ENCODE data around the gene ADGRD2. TPM values are rescaled to one million over a fixed set of nuclear protein-coding genes. Genes with fewer than 3 reads are reported as not detected.

The ADGRD2 gene
- polyA plus RNA-seq, 4 donors = not detected

- Histone ChIP-seq H3K4me3 (ENCODE audit: low read depth in 1 of 3, low read length in 3 of 3) (no peak overlapping the region), H3K9me3 (ENCODE audit: control insufficient read depth in 2 of 2, insufficient read depth in 1 of 2, low read depth in 1 of 2, low read length in 1 of 2) (no peaks in the 10 kb centered on the region), H3K27ac (ENCODE audit: low read depth in 1 of 3, low read length in 2 of 3) (no peak overlapping the region), H3K4me1 (ENCODE audit: control insufficient read depth in 3 of 3, insufficient read depth in 2 of 3, low read depth in 1 of 3, low read length in 2 of 3) (no peaks in the 10 kb centered on the region), H3K27me3 (ENCODE audit: control insufficient read depth in 3 of 3, insufficient read depth in 3 of 3, low read length in 3 of 3) (peaks cover 0 to 56% (median 7%) of the 10 kb centered on the region in 3 donors), H3K36me3 (ENCODE audit: control insufficient read depth in 3 of 3, insufficient read depth in 2 of 3, low read depth in 1 of 3, low read length in 3 of 3) (no peaks in the 10 kb centered on the region)
- 60 to 70% (median 66%) methylated on average over 13 of the region's 13 CpGs for WGBS, 3 donors
- FAIRE-seq = no peak
- DNase-seq = no peak
Measured at GRCh38 chr9:124489222-124489621, 39.0 kb downstream of the ADGRD2 start.

GRCh38 chr9:124490004-124490403, 39.8 kb downstream of the ADGRD2 start:
- H3K27me3 ChIP-seq (ENCODE audit: control insufficient read depth in 3 of 3, insufficient read depth in 3 of 3, low read length in 3 of 3) = peaks cover 0 to 59% (median 7%) of the 10 kb centered on the region in 3 donors
- FAIRE-seq = no peak
- WGBS, 3 donors = 67 to 72% (median 67%) methylated on average over 2 of the region's 2 CpGs

DNA sequence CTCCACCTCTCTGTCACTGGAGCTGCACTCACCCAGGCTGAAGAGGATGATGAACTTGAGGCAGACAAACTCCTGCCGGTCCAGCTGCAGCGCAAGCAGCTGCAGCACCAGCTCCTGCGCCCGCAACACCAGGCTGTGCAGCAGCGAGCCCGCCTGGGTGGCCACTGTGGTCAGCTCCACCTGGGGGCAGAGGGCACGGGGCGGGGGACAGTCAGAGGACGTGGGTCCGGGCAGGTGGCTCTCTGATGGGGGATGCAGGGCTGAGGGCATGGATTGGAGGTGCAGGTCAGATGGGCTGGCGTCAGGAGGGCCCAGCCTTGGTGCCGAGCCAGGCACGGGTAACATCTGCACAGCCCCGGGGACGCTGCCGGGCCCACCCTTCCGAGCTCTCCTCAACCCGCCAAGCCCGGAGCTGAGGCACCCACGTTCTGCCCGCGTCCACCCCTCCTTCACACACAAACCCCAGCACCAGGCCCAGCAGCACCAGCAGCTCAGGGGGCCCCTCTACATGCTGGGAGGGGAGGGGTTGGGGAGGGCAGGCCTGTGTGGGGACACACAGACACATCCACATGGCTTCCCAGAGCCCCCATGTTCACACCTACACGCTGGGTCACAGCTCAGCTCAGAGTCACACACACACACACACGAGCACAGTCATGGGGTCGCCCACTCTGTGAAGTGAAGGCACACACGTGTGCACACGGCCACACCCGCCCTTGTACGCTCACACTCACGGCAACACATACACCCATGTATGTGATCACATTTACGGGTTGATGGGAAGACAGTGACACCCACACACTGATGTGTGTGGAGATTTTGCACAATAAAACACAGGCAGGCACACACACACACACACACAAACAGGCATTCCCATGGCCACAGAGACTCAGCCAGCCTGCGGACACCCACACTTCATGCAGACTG, 41.1 kb downstream of the ADGRD2 start:
- Histone ChIP-seq H3K9me3 (ENCODE audit: control insufficient read depth in 2 of 2, insufficient read depth in 1 of 2, low read depth in 1 of 2, low read length in 1 of 2) (no peaks in the 10 kb centered on the region), H3K36me3 (ENCODE audit: control insufficient read depth in 3 of 3, insufficient read depth in 2 of 3, low read depth in 1 of 3, low read length in 3 of 3) (no peaks in the 10 kb centered on the region), H3K4me3 (ENCODE audit: low read depth in 1 of 3, low read length in 3 of 3) (no peak overlapping the region), H3K27me3 (ENCODE audit: control insufficient read depth in 3 of 3, insufficient read depth in 3 of 3, low read length in 3 of 3) (peaks cover 0 to 57% (median 5%) of the 10 kb centered on the region in 3 donors), H3K4me1 (ENCODE audit: control insufficient read depth in 3 of 3, insufficient read depth in 2 of 3, low read depth in 1 of 3, low read length in 2 of 3) (no peaks in the 10 kb centered on the region), H3K27ac (ENCODE audit: low read depth in 1 of 3, low read length in 2 of 3) (no peak overlapping the region)
- WGBS, 3 donors = 66 to 84% (median 74%) methylated on average over 27 to 32 of the region's 32 CpGs
- FAIRE-seq (no peak), DNase-seq (no peak)

More at GRCh38 chr9:124490004-124490403, 39.8 kb downstream of the ADGRD2 start:
- Histone ChIP-seq H3K4me3 (ENCODE audit: low read depth in 1 of 3, low read length in 3 of 3) (no peak overlapping the region), H3K4me1 (ENCODE audit: control insufficient read depth in 3 of 3, insufficient read depth in 2 of 3, low read depth in 1 of 3, low read length in 2 of 3) (no peaks in the 10 kb centered on the region), H3K27ac (ENCODE audit: low read depth in 1 of 3, low read length in 2 of 3) (no peak overlapping the region), H3K36me3 (ENCODE audit: control insufficient read depth in 3 of 3, insufficient read depth in 2 of 3, low read depth in 1 of 3, low read length in 3 of 3) (no peaks in the 10 kb centered on the region), H3K9me3 (ENCODE audit: control insufficient read depth in 2 of 2, insufficient read depth in 1 of 2, low read depth in 1 of 2, low read length in 1 of 2) (no peaks in the 10 kb centered on the region)
- no peak for DNase-seq

DNA sequence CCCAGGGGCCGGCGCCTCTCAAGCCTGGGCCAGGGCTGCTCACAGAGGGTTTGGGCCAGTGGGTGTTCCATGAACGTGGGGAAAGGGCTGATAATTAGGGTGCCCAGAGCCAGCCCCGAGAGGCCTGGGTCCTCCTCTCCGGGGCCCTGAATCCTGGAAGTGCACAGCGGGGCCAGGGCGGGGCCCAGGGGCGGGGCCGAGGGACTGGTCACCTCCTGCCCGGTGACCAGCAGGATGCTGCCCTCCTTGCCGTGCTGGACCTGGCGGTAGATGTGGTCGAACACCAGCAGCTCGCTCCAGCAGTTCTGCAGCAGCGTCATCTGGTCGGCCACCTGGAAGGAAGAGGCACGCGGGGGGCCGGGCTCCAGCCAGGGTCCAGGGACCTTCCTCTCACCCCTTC, 42.6 kb downstream of the ADGRD2 start:
- DNase-seq (no peak), FAIRE-seq (no peak)
- no peaks in the 10 kb centered on the region for H3K4me1 ChIP-seq (ENCODE audit: control insufficient read depth in 3 of 3, insufficient read depth in 2 of 3, low read depth in 1 of 3, low read length in 2 of 3)
- no peak overlapping the region for H3K4me3 ChIP-seq (ENCODE audit: low read depth in 1 of 3, low read length in 3 of 3)
- no peak overlapping the region for H3K27ac ChIP-seq (ENCODE audit: low read depth in 1 of 3, low read length in 2 of 3)
- no peaks in the 10 kb centered on the region for H3K9me3 ChIP-seq (ENCODE audit: control insufficient read depth in 2 of 2, insufficient read depth in 1 of 2, low read depth in 1 of 2, low read length in 1 of 2)
- peaks cover 0 to 50% (median 0%) of the 10 kb centered on the region in 3 donors for H3K27me3 ChIP-seq (ENCODE audit: control insufficient read depth in 3 of 3, insufficient read depth in 3 of 3, low read length in 3 of 3)
- WGBS, 3 donors = 70 to 80% (median 77%) methylated on average over 19 of the region's 19 CpGs
- no peaks in the 10 kb centered on the region for H3K36me3 ChIP-seq (ENCODE audit: control insufficient read depth in 3 of 3, insufficient read depth in 2 of 3, low read depth in 1 of 3, low read length in 3 of 3)

- H3K27me3 ChIP-seq (ENCODE audit: control insufficient read depth in 3 of 3, insufficient read depth in 3 of 3, low read length in 3 of 3) = peaks cover 0 to 50% (median 0%) of the 10 kb centered on the region in 3 donors
- FAIRE-seq = no peak
- H3K4me3 ChIP-seq (ENCODE audit: low read depth in 1 of 3, low read length in 3 of 3) = no peak overlapping the region
- H3K9me3 ChIP-seq (ENCODE audit: control insufficient read depth in 2 of 2, insufficient read depth in 1 of 2, low read depth in 1 of 2, low read length in 1 of 2) = no peaks in the 10 kb centered on the region
- no peaks in the 10 kb centered on the region for H3K4me1 ChIP-seq (ENCODE audit: control insufficient read depth in 3 of 3, insufficient read depth in 2 of 3, low read depth in 1 of 3, low read length in 2 of 3)
- no peak for DNase-seq
- WGBS, 3 donors = 84 to 92% (median 86%) methylated on average over 3 to 4 of the region's 4 CpGs
- H3K36me3 ChIP-seq (ENCODE audit: control insufficient read depth in 3 of 3, insufficient read depth in 2 of 3, low read depth in 1 of 3, low read length in 3 of 3) = no peaks in the 10 kb centered on the region
- H3K27ac ChIP-seq (ENCODE audit: low read depth in 1 of 3, low read length in 2 of 3) = no peak overlapping the region
Measured at GRCh38 chr9:124493218-124493617, 43.0 kb downstream of the ADGRD2 start.

DNA sequence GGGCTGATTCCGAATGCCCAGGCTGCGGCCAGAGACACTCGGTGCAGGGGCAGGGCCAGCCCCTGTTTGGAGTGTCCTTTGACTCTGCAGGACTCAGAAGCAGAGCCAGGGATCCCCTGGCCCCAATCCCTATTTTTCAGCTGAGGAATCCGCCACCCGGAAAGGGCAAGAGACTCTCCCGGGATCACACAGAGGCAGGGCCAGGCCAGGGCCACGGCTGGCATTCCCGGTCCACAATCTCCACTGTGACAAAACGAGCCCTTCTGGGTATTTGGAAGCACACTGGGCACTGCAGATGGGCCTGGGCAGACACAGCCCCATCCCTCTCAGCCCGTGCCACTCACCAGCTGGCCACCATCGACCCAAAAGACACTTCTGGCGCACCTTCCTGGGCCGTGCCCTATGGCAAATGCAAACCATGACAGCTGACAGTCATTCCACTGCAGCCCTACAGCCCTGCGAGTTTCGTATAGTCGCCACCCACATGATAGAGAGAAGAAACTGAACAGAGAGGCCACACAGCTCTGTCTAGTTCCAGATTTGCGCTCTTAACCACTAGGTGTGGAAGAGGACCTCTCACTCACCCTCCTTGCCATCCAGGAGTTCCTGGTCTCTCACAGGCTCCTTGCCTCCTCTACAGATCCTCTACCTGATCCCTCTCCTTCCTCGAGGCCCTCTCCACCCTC, 43.7 kb downstream of the ADGRD2 start:
- H3K27me3 ChIP-seq (ENCODE audit: control insufficient read depth in 3 of 3, insufficient read depth in 3 of 3, low read length in 3 of 3) = peaks cover 0 to 45% (median 0%) of the 10 kb centered on the region in 3 donors
- H3K4me3 ChIP-seq (ENCODE audit: low read depth in 1 of 3, low read length in 3 of 3) = no peak overlapping the region
- no peaks in the 10 kb centered on the region for H3K36me3 ChIP-seq (ENCODE audit: control insufficient read depth in 3 of 3, insufficient read depth in 2 of 3, low read depth in 1 of 3, low read length in 3 of 3)
- H3K27ac ChIP-seq (ENCODE audit: low read depth in 1 of 3, low read length in 2 of 3) = no peak overlapping the region
- FAIRE-seq = no peak
- H3K9me3 ChIP-seq (ENCODE audit: control insufficient read depth in 2 of 2, insufficient read depth in 1 of 2, low read depth in 1 of 2, low read length in 1 of 2) = no peaks in the 10 kb centered on the region
- DNase-seq = no peak
- WGBS, 3 donors = 65 to 80% (median 71%) methylated on average over 18 of the region's 18 CpGs
- H3K4me1 ChIP-seq (ENCODE audit: control insufficient read depth in 3 of 3, insufficient read depth in 2 of 3, low read depth in 1 of 3, low read length in 2 of 3) = no peaks in the 10 kb centered on the region

DNA sequence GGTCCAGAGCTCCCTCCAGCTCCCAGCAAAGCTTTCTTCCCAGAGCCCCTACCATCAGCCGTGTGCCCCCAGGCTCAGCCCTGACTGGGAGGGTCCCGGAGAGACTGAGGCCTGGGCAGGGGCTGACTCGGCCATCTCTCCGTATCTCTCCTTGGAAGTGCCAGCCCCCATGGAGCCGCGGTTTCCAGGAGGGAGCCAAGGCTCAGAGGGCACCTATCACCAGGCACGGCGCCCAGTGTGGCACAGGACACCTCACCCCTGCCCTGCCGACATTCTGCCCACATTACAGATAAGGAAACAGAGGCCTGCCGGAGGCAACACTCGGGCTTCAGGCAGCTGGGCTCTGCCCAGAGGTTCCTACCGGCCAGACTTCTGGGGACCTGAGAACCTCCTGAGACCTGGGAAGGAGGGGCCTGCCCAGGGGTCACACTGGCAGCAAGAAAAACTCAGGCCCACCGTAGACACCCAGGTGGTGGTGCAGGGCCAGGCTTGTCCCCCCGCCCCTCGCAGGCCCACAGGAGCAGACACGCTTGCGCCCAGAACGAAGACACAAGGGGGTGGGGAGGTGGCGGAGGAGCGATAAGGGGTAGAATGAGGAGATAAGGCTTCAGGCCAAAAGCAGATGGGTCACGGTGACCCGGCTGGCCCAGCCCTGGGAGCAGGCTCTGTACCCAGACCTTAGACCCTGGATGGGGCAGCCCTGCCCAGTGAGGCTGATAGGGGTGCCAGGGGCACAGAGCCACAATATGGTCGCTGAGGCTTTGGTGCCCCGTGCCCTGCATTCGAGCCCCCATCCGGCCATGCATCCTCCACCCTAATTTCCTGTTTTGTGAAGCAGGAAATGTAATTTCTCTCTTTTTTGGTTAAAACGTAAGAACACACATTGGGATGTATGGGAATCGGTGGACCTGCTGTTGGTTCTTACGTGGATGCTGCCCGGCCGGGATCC, 45.1 kb downstream of the ADGRD2 start:
- Histone ChIP-seq H3K36me3 (ENCODE audit: control insufficient read depth in 3 of 3, insufficient read depth in 2 of 3, low read depth in 1 of 3, low read length in 3 of 3) (no peaks in the 10 kb centered on the region), H3K27me3 (ENCODE audit: control insufficient read depth in 3 of 3, insufficient read depth in 3 of 3, low read length in 3 of 3) (peaks cover 0 to 40% (median 0%) of the 10 kb centered on the region in 3 donors), H3K27ac (ENCODE audit: low read depth in 1 of 3, low read length in 2 of 3) (no peak overlapping the region), H3K9me3 (ENCODE audit: control insufficient read depth in 2 of 2, insufficient read depth in 1 of 2, low read depth in 1 of 2, low read length in 1 of 2) (no peaks in the 10 kb centered on the region), H3K4me1 (ENCODE audit: control insufficient read depth in 3 of 3, insufficient read depth in 2 of 3, low read depth in 1 of 3, low read length in 2 of 3) (no peaks in the 10 kb centered on the region), H3K4me3 (ENCODE audit: low read depth in 1 of 3, low read length in 3 of 3) (no peak overlapping the region)
- FAIRE-seq (no peak), DNase-seq (no peak)
- WGBS, 3 donors = 60 to 74% (median 62%) methylated on average over 31 of the region's 31 CpGs

DNA sequence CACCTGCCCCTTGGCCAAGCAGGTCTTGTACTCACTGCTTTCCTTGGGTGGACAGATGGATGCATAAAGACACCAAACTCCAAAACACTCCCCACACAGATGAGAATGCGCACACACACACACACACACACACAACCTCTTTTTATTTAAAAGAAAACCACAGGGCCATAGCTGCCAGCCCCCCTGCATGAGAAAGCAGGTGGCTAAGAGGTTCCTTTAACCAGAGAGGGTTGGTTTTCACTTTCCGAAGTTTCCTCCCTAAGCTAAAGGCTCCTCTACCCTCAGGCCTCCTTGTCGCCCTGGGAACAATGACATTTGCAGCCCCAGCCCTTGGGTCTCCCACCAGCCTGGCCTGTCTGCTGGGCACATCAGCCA, 45.8 kb downstream of the ADGRD2 start:
- Histone ChIP-seq H3K4me3 (ENCODE audit: low read depth in 1 of 3, low read length in 3 of 3) (no peak overlapping the region), H3K27me3 (ENCODE audit: control insufficient read depth in 3 of 3, insufficient read depth in 3 of 3, low read length in 3 of 3) (peaks cover 0 to 47% (median 0%) of the 10 kb centered on the region in 3 donors), H3K36me3 (ENCODE audit: control insufficient read depth in 3 of 3, insufficient read depth in 2 of 3, low read depth in 1 of 3, low read length in 3 of 3) (no peaks in the 10 kb centered on the region), H3K27ac (ENCODE audit: low read depth in 1 of 3, low read length in 2 of 3) (no peak overlapping the region), H3K9me3 (ENCODE audit: control insufficient read depth in 2 of 2, insufficient read depth in 1 of 2, low read depth in 1 of 2, low read length in 1 of 2) (no peaks in the 10 kb centered on the region), H3K4me1 (ENCODE audit: control insufficient read depth in 3 of 3, insufficient read depth in 2 of 3, low read depth in 1 of 3, low read length in 2 of 3) (no peaks in the 10 kb centered on the region)
- FAIRE-seq = no peak
- WGBS, 3 donors = 62 to 74% (median 65%) methylated on average over 3 of the region's 3 CpGs
- no peak for DNase-seq
